ENCODE measurements around the gene STK32C.
A peak's percentile ranks its signal among the peaks of the same experiment; 100 is the strongest.
"Not testable (repeated sequence)": the region's sequence is repeated elsewhere in the genome, so short reads cannot be mapped to it uniquely, and the experiment has no call there.

The STK32C gene

DNA sequence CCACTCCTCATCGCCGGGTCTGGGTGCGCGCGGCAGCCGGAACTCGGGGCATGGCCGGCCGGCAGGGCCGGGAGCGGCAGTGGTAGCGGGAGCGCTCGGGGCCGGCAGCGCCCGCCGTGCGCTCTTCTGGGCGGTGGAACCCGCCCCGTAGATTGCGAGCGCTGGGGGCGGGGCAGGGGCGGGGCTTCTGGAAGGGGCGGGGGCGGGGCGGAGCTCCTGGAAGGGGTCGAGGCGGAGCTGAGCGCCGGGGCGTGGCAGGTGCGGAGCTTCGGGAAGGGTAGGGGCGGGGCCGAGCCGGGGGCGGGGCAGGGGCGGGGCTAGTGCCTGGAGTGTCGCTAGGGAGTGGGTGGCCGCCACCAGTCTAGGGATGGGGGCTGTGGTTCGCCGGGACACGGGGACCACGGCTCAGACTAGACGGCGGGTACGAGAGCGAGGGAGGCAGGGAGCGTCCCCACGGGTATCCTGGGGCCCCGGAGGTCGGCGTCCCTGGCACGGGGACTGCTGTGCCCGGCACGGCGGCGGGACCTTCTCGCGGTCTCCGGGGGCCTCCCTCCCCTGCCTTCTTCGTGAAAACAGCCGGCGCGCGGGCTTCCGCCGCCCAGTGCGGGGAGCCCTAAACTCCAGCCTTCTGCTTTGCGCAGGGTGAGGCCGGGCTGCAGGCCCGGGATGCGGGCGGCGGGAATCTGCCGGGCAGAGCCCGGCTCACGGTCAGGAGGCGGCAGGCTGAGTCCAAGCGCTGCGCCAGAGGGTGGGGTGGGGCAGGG lies at the start of gene STK32C:
TSS of gene STK32C (minus strand) at position 128 of the 764 bp plus-strand sequence. CDS start at position 11, 117 bp downstream.
- DNase-seq, result peak; percentile 90

DNA sequence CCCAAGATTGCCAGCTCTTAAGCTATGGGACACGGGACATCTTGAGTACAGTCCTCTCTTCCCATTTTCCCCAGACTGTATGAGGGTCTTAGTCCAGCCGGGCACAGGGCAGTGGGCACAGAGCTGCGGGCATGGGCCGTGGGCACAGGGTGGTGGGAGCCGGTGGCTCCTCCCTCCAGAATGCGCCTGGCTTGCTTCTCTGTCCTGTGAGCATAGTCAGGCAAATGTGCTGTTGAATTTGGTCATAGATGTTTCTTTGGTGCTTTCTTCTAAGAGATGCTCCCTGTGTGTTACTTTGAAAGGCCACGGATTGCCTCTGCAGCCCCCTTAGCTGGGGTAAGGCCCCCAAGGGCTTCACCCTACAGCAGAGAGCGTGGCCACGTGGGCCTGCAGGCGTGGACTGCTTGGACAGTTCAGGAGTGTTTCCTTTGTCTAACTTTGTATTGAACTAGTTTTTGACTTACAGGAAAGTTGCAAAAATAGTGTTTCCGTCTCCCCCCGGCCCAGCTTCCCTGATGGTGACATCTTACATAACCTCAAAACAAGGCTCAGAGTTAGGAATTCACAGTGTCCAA lies 49.0 kb upstream of the STK32C start:
- DNase-seq, result no peak

DNA sequence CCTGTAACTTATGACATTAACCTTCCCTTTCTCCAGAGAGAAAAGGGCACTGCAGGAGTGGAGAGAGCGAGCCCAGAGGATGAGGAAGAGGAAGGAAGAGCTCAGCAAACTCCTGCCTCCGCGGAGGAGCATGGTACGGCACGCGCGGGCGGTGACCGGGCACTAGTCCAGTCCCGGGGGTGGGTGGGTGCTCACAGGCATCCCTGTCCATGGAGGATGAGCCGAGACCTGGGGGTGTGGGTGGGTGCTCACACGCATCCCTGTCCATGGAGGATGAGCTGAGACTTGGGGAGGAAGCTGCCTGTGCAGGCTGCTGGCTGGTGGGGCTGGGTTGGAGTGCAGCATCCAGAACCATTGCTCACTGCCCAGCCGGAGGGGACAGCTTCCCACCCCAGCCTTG lies 48.0 kb upstream of the STK32C start:
- DNase-seq, result no peak

DNA sequence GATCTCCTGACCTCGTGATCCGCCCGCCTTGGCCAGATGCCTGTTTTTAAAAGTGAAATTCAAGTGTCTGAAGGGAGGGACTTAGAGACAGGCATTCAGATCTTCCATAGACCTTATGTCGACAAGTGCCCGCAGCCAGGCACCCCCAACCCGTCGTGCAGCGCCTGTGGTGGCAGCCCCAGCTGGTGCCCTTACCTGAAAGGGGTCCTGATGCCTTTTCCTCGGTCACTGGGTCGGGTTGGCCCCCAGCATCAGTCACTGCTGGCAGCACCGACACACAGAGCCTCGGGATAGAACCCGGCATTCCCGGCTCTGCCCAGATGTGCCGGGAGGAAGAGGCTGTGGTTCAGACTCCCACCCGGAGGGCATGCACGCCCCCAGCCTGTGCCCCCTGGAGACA lies 47.5 kb upstream of the STK32C start:
- DNase-seq, result no peak

DNA sequence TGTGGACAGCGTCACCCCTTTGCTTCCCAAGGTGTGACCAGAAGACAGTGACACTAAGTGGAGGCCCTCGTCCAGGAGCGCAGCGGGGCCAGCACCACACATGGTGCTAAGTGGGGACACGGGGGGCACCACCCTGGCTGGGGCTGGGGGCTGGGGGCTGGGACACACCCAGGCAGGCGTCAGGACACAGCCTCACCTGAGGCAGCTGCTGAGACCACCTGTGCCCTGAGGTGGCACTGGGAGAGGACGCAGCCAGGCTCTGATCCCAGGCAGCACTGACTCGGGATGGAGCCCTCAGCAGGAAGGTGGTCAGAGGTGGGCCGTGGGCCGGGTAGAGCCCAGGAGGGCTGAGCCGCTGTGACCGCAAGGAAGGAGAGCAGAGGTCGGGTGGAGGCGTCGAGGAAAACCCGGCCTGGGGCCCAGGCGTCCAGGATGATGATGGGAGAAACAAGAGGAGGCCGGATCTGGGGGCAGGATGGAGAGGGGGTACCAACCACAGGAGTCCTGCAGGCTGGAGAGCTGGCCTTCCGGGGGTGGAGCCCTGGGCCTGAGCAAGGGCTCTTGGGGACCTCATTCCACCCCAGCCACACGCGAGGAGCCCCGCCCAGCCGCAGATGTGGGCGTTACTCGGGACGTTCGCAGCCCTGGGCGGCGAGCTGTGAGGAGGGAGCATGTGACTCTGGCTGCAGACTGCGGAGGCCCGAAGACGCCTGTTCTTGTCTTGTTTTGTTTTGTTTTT lies 46.8 kb upstream of the STK32C start:
- no peak for DNase-seq

DNA sequence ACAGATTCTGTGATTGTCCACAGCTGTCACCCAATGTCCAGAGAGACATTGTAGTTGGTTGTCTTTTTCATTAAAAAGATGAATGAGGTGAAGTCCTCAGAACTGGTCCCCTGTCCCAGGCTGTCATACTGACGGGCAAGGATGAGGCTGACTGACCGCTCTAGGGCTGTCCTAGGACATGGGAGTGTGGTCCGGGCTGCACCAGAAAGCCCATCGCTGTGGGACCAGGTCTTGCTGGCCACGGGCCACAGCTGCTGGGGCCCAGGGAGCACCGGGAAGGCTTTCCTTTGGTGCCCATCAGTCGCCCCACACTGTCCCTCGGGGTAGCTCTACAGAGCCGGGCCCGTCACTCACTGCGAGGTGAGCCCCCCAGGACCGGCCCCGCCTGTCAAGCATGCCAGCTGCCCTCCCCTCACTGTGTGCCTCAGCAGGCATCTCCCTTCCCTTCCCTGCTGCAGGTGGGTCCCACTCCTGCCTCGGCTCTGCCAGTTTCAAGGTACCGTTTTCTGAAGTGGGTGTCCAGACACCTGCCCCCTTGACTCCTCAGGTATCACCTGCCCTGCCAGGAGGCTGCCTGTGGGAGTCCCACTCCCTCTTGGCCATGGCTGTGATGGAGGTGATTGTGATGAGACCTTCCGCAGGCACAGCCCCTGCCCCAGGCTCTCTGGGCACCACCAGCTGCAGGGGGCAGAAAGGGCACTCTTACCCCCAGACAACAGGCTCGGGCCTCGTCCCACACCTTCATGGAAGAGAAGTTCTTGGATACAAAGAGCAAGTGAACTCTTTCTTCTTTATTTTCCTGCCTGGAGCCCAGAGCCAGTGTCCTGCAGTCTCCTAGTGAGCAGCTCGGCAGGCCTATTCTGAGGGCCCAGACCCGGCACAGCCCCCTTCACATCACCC lies 46.0 kb upstream of the STK32C start:
- DNase-seq, result no peak

DNA sequence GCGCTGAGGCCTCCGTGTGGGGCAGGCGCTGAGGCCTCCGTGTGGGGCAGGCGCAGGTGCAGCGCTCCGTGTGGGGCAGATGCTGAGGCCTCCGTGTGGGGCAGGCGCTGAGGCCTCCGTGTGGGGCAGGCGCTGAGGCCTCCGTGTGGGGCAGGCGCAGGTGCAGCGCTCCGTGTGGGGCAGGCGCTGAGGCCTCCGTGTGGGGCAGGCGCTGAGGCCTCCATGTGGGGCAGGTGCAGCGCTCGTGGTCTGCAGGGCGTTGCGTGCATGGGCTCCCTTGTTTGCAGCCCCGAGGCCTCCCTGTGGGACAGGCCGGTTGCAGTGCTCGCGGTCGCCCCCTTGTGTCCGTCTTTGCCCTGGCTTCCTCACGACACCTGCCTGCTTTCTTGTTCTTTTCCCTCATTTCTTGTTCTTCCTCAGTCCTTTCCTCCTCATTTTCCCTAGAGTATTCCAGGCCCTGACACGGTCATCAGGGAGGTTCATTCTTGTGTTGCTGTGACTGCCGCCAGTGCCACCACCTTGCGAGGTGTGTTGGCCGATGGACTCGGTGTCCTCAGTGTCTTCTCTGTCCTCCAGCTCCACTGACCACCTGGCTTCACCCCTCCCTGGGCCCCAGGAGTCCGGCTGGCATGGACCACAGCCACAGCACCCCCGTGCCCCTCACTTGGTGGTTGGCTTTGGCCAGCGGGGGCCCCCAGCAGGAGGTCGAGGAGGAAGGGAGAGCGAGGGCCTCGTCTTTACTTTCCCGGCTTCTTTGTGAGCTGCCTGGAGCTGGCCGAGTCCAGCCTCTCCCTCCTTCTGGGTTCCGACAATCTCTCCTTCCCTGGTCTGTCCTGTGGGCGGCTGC lies 44.9 kb upstream of the STK32C start:
- DNase-seq, result peak; percentile 82

DNA sequence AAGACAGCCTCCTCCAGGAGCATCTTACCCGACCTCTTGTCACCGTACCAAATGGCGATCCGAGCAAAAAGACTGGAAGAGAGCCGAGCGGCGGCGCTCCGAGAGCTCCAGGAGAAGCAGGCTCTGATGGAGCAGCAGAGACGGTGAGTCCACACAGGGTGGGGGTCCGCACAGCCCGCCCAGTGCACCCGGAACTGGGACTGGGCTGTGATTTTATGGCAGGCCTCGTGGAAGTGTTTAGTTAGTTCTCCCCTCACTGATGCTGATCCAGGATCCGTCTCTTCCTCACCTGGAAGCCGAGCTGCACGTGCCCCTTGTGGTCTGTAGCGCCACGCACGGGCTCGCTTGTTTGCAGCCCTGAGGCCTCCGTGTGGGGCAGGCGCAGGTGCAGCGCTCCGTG lies 43.9 kb upstream of the STK32C start:
- no peak for DNase-seq

DNA sequence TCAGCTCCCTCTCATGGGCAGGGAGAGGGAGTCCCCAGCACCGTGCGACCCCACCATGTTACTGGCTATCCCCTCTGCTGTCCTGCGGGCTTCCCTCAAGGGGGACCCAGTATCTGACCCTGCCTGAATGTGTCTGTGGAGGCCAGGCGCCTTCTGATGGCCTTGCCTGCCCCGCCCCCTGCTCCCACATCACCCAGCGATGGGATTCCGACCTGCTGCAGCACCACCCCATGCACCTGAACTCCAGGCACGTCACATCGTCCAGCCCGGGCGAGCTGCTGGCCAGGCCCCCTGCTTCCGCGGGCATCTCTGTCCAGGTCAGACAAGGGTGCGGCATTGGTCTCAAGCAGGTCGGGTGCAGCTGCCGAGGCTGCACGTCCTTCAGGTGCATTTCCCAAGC lies 43.2 kb upstream of the STK32C start:
- DNase-seq, result no peak

DNA sequence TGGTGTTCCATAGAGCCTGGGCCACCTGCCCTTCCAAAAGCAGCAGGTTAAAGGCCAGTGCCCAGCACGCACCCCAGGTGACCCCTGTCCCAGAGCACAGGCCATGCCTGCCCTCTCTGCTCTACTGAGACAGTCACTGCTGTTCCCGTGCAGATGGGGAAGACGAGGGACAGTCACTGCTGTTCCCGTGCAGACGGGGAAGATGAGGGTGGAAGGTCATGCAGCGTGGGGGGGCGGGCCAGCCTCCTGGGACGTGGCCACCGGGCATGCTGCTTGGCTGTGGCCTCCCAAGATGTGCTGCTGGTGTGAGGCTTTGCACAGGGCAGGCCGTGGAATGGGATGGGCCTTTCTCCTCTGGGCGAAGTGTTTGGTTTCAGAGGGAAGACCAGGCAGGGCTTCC lies 42.6 kb upstream of the STK32C start:
- no peak for DNase-seq

DNA sequence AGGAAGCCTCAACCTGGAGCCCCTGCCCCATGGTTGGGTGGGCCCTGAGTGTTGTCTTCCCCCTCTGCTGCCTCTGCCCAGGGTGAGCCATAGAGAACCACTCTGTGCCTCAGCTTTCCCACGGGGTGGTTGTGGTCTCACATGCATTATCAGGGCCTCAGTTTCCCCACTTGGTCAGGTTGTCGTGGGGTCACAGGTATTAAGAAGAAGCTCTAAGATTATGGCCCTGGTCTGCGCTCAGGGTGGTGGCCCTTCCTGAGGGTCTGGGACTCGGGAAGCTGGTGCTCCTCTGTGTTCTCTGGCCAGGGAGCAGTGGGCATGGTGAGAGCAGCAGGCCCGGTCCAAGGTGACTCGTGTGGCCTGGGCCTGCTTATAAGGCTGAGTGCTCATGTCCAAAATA lies 42.0 kb upstream of the STK32C start:
- DNase-seq, result no peak

DNA sequence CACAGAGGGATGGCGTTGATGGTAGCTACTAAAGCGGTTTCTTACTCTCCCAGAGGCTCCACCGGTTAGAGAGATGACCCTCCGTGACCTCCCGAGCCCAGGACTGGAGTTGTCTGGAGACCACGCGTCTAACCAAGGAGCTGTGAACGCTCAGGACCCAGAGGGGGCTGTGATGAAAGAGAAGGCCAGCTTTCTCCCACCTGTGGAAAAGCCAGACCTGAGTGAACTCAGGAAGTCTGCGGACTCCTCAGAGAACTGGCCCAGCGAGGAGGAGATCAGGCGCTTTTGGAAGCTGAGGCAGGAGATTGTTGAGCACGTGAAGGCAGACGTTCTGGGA lies 40.1 kb upstream of the STK32C start:
- DNase-seq, result no peak

DNA sequence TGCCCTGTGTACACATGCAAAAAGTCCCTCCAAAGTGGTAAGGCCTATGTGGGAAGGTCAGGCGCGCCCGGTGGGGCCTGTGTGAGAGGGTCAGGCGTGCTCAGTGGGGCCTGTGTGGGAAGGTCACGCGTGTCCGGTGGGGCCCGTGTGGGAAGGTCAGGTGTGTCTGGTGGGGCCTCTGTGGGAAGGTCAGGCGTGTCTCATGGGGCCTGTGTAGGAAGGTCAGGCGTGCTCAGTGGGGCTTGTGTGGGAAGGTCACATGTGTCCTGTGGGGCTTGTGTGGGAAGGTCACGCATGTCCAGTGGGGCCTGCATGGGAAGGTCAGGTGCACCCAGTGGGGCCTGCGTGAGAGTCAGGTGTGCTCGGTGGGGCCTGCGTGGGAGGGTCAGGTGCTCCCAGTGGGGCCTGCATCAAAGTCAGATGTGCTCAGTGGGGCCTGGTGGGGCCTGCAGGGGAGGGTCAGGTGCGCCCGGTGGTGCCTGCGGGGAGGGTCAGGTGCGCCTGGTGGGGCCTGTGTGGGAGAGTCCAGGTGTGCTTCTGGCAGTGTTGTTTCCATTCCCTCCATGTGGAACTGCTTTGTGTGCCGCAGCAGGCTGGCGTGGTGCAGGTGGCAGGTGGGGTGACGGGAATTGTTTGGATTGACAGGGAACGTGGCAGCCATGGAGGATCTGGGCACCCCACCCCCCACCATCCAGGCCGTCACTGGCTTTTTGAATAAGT lies 39.6 kb upstream of the STK32C start:
- no peak for DNase-seq

DNA sequence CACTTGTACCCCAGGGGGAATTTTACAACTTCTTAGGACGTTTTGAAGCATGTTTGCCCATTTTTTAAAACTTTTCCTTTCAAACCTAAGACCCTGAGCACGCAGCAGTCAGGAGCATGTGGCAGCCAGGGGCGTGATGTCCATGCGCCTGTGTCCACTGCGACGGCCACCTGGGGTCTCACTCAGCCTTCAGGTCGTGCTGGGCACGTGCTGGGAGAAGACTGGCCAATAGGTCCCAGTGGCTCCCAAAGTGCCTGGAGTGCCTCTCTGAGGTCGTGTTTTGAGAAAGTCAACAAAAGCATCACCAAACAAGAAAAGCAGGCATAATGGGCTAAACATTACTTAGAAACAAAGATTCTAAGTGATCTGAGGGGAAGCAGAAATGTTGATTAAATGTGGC lies 39.1 kb upstream of the STK32C start:
- no peak for DNase-seq

DNA sequence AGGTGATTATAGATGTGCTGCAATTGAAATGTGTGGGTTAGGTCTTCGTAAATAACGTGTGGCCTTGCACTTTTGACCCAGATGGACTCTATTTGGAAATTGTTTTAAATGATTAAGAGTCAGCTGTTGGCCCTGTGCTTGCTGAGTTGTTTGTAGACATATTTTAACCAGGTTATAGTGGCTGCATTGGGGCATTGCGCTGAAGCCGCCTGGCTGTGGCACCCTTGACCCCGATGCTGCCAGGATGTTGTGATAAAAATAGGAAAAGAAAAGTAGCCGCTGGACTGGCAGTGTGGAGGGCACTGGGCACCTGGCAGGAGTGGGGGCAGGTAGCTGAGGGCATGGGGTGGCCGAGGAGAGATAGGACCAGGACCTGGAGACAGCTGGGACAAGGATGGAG lies 37.6 kb upstream of the STK32C start:
- DNase-seq, result no peak

DNA sequence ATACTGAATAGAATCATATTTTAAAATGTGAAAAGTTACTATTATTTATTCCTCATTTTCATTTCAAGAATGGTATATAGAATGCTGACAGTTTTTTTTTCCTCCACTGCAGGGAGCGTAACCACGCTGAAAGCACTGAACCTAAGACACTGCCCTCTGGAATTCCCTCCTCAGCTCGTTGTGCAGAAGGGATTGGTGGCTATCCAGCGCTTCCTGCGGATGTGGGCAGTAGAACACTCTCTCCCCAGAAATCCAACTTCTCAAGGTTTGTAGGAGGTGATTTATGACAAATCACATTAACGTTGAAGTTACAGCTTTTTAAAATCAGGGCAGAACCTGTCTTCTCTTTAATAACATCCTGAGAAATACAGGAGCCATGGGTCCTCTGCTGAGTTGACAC lies 36.6 kb upstream of the STK32C start:
- no peak for DNase-seq

DNA sequence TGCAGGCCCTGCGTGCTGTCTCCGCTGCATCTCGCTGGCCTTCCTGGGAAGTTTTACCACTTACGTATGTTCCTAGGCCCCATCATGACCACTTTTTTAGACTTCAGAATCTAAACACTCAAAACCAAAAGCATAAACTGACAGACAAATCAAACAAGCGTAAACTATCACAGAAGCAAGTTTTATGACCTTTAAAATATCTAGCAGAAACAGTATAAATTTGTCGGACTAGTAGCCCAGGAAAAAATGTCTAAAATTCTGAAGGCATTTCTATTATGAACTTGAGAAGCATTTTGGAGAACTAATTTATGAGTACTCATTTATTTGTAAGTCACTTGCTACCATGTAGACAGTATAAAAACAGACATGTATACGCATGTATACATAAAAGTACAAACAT lies 34.8 kb upstream of the STK32C start:
- no peak for DNase-seq

DNA sequence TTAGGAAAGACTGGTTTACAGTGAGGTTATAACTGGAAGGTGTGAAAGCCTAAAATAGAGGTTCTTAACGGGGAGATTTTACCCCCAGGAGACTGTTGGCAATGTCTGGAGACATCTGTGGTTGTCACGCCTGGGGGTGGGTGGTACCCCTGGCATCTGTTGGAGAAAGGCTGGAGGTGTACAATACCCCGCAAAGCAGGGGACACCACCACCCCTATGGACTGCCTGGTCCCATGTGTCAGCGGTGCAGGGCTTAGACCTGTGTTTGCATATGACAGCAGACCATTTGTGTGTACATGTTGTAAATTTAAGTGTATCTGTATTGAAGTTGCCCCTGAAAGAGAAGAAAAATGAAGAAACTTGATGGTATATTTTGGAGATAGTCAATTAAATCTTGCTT lies 34.0 kb upstream of the STK32C start:
- DNase-seq, result no peak

DNA sequence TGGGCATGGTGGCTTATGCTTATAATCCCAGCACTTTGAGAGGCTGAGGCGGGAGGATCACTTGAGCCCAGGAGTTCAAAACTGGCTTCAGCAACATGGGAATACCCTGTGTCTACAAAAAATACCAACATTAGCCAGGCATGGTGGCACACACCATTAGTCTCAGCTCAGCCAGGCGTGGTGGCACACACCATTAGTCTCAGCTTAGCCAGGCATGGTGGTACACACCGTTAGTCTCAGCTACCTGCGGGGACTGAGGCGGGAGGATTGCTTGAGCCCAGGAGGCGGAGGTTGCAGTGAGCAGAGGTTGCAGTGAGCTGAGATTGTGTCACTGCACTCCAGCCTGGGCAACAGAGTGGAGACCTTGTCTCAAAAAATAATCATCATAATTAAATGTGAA lies 33.3 kb upstream of the STK32C start:
- no peak for DNase-seq

DNA sequence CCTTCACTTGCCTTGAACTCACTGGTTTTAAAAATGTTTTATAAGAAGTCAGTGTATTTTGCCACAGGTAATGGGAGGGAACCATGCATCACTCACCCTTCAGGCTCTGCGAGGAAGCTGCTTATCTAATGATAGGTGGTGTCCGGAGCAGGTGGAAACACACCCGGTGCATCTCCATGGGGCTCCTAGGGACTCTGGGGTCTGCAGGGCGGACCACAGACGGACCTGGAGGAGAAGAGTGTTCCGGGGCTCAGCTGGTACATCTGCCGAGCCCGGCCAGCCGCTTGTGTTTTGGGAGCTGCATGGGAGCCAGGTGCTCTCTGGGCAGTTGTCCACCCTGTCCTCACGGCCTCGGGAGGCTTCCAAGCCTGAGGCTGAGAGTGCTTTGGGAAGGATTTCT lies 31.5 kb upstream of the STK32C start:
- no peak for DNase-seq

DNA sequence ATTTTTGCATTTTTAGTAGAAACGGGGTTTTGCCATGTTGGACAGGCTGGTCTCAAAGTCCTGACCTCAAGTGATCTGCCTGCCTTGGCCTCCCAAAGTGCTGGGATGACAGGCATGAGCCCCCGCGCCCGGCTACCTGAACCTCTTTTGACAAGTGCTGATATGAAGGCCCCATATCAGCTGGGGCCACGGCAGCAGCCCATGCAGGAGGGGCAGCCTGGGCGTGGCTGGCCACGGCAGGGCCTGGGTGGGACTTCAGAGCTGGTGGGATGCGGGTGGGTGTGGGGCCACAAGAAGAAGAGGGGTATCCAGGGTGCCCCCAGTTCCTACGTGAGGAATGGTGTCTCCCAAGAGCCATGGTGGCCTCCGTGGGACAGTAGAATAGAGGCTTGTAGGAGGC lies 31.1 kb upstream of the STK32C start:
- no peak for DNase-seq

DNA sequence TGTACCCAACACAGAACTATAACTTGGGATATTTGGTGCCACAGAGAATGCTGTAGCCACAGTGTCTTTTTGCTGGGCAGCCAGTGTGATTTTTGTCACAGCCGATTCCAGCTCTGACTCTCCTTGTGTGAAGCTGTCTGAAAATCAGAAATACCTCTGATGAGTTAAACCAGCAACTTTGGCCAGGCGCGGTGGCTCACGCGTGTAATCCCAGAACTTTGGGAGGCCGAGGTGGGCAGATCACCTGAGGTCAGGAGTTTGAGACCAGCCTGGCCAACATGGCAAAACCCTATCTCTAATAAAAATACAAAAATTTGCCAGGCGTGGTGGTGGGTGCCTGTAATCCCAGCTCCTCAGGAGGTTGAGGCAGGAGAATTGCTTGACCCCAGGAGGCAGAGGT lies 30.1 kb upstream of the STK32C start:
- not testable (repeated sequence) for DNase-seq

Measured in activated CD4-positive, alpha-beta T cell treated with anti-CD3 and anti-CD28 coated beads, Interleukin-2, amount 50 U/mL, for 1 hour (primary cell).